Mucosa of descending colon (tissue), 3 donors: ENCODE data around the gene ELMO1. TPM values are rescaled to one million over a fixed set of nuclear protein-coding genes. Genes with fewer than 3 reads are reported as not detected.

Source experiments
- ATAC-seq: fragments of 200-7000 bp; cut with Tn5 transposase; one replicate; pipeline ENCODE4 v1.9.1; 2020; ENCODE audit warnings: mild to moderate bottlenecking, moderate library complexity
- DNase-seq, 3 donors: peaks; one replicate each; pipeline ENCODE4 v3.0.0-alpha.2; 2020
- H3K36me3 ChIP-seq: fragments of 200-600 bp; one replicate; pipeline ENCODE4 v1.8.0; 2021; ENCODE audit warnings: low read depth, mild to moderate bottlenecking
- H3K4me1 ChIP-seq: fragments of 200-600 bp; one replicate; pipeline ENCODE4 v1.8.0; 2021; ENCODE audit warnings: low read depth, mild to moderate bottlenecking
- H3K4me3 ChIP-seq: fragments of 200-600 bp; one replicate; pipeline ENCODE4 v1.8.0; 2021; ENCODE audit warnings: mild to moderate bottlenecking
- H3K9me3 ChIP-seq: fragments of 200-600 bp; one replicate; pipeline ENCODE4 v1.8.0; 2021; ENCODE audit warnings: mild to moderate bottlenecking
- CTCF ChIP-seq: fragments of 200-600 bp; IDR thresholded peaks from one replicate; pipeline ENCODE4 v1.8.0; 2022; ENCODE audit warnings: antibody characterized with exemption, mild to moderate bottlenecking
- intact Hi-C, 2 donors: fragments of 100-400 bp; cut with DNase I in 1 of 2; cut with micrococcal nuclease in 1 of 2; formaldehyde crosslinking; loops; one replicate each; pipeline versions ENCODE4 v1.11.0 to v1.11.1; 2022; cut with DNase I, micrococcal nuclease
- total RNA-seq, 3 donors: library from RNA; stranded (reverse); fragmentation: NEBNext Ultra II Directional in 2 of 3; extraction: Animal tissue kit (Norgen Biotek cat#: 25700) in 2 of 3; gene quantifications; one replicate each; pipeline versions ENCODE4 v1.2.1 to v1.2.4, GENCODE V29; 2021 to 2023
- donor health status: DM: no; HTN: no; CAD: no; lungs with moderate emphysema.
- donor health status: DM: no; HTN: no; CAD: no.
- donor health status: DM: no; HTN: yes; CAD: no.

ELMO1 gene
- total RNA-seq, 3 donors from 2014 or later: 9.7 to 27.2 (median 18.2) TPM

GRCh38 chr7:36999626-37000485 is 448.8 kb downstream of the ELMO1 start:
- no peak for ATAC-seq
- no peak for DNase-seq
- Histone ChIP-seq H3K9me3 (no peaks in the 10 kb centered on the region), H3K36me3 (no peaks in the 10 kb centered on the region), H3K4me1 (no peaks in the 10 kb centered on the region), H3K4me3 (no peak overlapping the region)
- no peak for TF ChIP-seq CTCF
- intact Hi-C loops: no loop called here

GRCh38 chr7:36995776-36996175 is 452.9 kb downstream of the ELMO1 start:
- no peak for TF ChIP-seq CTCF
- Histone ChIP-seq H3K36me3 (no peaks in the 10 kb centered on the region), H3K9me3 (no peaks in the 10 kb centered on the region), H3K4me3 (no peak overlapping the region), H3K4me1 (no peaks in the 10 kb centered on the region)
- DNase-seq: no peak
- ATAC-seq: no peak
- intact Hi-C loops: no loop called here

- H3K4me1 ChIP-seq: no peaks in the 10 kb centered on the region
- no peak for TF ChIP-seq CTCF
- H3K9me3 ChIP-seq: no peaks in the 10 kb centered on the region
- DNase-seq: no peak
- intact Hi-C loops: no loop called here
- no peaks in the 10 kb centered on the region for H3K36me3 ChIP-seq
- ATAC-seq: no peak
- H3K4me3 ChIP-seq: no peak overlapping the region
These were observed 454.1 kb downstream of the ELMO1 start for GRCh38 chr7:36994456-36995112.

- ATAC-seq (peak; percentile 73), DNase-seq (peak in 2 of 3 donors; percentile 54 to 75)
- no peaks in the 10 kb centered on the region for H3K4me1 ChIP-seq
- no peaks in the 10 kb centered on the region for H3K36me3 ChIP-seq
- no peak overlapping the region for H3K4me3 ChIP-seq
- TF ChIP-seq CTCF: peak; percentile 64
- no peaks in the 10 kb centered on the region for H3K9me3 ChIP-seq
- intact Hi-C loops: loop anchor here in 1 of 2 donors (5.0 kb wide), 1 partner anchor 195 kb away; no protein-coding TSS in a partner anchor
These were observed 461.5 kb downstream of the ELMO1 start for GRCh38 chr7:36986948-36987724.

- Histone ChIP-seq H3K9me3 (no peaks in the 10 kb centered on the region), H3K4me1 (no peaks in the 10 kb centered on the region), H3K36me3 (no peaks in the 10 kb centered on the region), H3K4me3 (no peak overlapping the region)
- ATAC-seq (no peak), DNase-seq (no peak)
- TF ChIP-seq CTCF: no peak
- intact Hi-C loops: loop anchor here in 1 of 2 donors (5.0 kb wide), 1 partner anchor 196 kb away; no protein-coding TSS in a partner anchor
These were observed 462.1 kb downstream of the ELMO1 start for GRCh38 chr7:36986511-36986933.
